Esophagus (tissue), 2 donors: ENCODE data around the gene UNC13C. TPM values are rescaled to one million over a fixed set of nuclear protein-coding genes. Genes with fewer than 3 reads are reported as not detected.

ENCODE experiments used
- H3K27ac ChIP-seq, 2 donors: one replicate each; pipeline ENCODE4 v1.5.1; 2013; ENCODE audit warnings: low read depth in 2 of 2, mild to moderate bottlenecking in 2 of 2, inconsistent platforms in 1 of 2, low read length in 1 of 2, moderate library complexity in 1 of 2
- H3K27me3 ChIP-seq, 2 donors: one replicate each; pipeline ENCODE4 v1.6.1; 2013; ENCODE audit warnings: low read length in 2 of 2, control low read depth in 1 of 2, mild to moderate bottlenecking in 1 of 2; ENCODE audit not compliant: insufficient read depth in 2 of 2, control insufficient read depth in 1 of 2
- H3K36me3 ChIP-seq, 2 donors: one replicate each; pipeline ENCODE4 v1.6.1; 2013; ENCODE audit warnings: low read length in 1 of 2; ENCODE audit not compliant: control insufficient read depth in 2 of 2, insufficient read depth in 2 of 2
- H3K4me1 ChIP-seq, 2 donors: one replicate each; pipeline ENCODE4 v1.6.1; 2013; ENCODE audit warnings: low read length in 1 of 2; ENCODE audit not compliant: control insufficient read depth in 2 of 2, insufficient read depth in 2 of 2
- H3K4me3 ChIP-seq, 2 donors: one replicate each; pipeline ENCODE4 v1.5.1; 2013; ENCODE audit warnings: low read length in 2 of 2, mild to moderate bottlenecking in 2 of 2, low read depth in 1 of 2, moderate library complexity in 1 of 2
- H3K9me3 ChIP-seq, 2 donors: one replicate each; pipeline ENCODE4 v1.6.1; 2013; ENCODE audit warnings: mild to moderate bottlenecking in 2 of 2, low read depth in 1 of 2, low read length in 1 of 2, moderate library complexity in 1 of 2; ENCODE audit not compliant: control insufficient read depth in 2 of 2, insufficient read depth in 1 of 2
- WGBS, 2 donors: extraction: QIAGEN DNeasy Blood & Tissue Kit; methylation state at CpG; one replicate each; pipeline ENCODE4 v1.1.7; 2013; 5-methylcytosine and 5-hydroxymethylcytosine counted together
- polyA plus RNA-seq, 2 donors: library from polyadenylated mRNA; stranded (reverse); fragments of 200-250 nt; gene quantifications; one replicate each; pipeline ENCODE4 v1.2.3, GENCODE V29; 2013
- donor health status: healthy with polysubstance abuse.
- donor health status: Bipolar disorder and iron deficiency.

The UNC13C gene
- polyA plus RNA-seq, 2 donors: under 0.01 TPM; not detected in 1

DNA sequence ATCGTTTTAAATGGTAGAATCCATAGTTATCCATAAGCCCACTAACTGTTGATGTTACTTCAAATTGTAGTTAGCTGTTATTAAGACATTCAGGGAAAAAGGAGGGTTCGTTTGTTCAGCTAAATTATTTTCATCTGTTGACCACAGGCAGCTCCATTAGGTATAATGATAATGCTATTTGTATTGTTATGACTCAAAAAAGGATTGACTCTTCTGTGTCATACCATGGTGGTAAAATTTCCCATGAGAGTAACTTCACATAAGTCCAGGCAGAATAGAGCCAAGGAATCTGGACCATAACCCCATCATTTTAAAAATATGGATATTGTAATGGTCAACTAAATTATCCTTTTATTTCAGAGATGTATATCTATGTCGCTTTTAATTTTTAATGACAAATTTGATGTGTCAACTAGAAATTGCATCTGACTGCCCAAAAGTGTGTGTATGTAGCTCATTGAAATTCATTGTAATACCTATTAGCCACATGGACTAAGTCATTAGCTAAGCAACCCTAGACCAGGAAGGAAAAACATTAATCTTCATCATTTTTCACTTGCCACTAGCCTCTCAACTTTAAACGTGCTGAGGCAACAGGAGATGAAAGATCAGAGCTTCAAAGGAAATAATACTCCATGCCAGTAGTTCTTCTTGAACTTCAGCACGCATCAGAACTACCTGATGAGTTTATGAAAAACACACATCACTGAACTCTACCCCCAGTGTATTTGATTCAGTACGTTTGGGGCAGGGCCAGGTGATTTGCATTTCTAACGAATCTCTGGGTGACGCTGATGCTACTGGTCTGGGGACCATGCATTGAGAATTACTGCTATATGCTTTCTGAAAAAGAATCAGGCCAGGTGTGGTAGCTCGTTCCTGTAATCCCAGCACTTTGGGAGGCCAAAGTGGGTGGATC is 537.7 kb downstream of the UNC13C start:
- Histone ChIP-seq H3K27me3 (no peaks in the 10 kb centered on the region), H3K36me3 (no peaks in the 10 kb centered on the region), H3K27ac (no peak overlapping the region), H3K4me1 (no peaks in the 10 kb centered on the region), H3K9me3 (no peaks in the 10 kb centered on the region), H3K4me3 (no peak overlapping the region)
- 67 to 69% methylated on average over 9 of the region's 9 CpGs for WGBS, 2 donors

DNA sequence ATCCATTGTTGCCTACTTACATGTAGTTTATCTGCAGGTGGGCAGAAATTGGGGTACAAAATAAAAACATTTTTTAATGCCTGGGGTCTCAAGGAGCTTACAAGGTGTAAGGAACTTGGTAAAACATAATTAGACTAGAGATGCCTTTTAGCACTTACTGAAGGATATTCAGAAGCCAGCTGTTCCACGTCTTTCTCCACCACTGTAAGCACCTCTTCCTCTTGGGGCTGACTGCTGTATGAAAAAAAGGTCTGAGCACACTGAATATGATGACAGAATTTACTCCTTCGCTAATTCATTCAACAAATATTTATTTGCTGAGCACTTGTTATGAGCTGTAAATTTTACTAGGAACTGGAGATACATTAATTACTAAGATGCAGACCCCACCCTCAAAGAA is 539.1 kb downstream of the UNC13C start:
- no peak overlapping the region for H3K4me3 ChIP-seq
- no peaks in the 10 kb centered on the region for H3K36me3 ChIP-seq
- no peaks in the 10 kb centered on the region for H3K27me3 ChIP-seq
- no peak overlapping the region for H3K27ac ChIP-seq
- H3K4me1 ChIP-seq: no peaks in the 10 kb centered on the region
- H3K9me3 ChIP-seq: no peaks in the 10 kb centered on the region
- WGBS, 2 donors: 60 to 65% methylated on average over 2 of the region's 2 CpGs

DNA sequence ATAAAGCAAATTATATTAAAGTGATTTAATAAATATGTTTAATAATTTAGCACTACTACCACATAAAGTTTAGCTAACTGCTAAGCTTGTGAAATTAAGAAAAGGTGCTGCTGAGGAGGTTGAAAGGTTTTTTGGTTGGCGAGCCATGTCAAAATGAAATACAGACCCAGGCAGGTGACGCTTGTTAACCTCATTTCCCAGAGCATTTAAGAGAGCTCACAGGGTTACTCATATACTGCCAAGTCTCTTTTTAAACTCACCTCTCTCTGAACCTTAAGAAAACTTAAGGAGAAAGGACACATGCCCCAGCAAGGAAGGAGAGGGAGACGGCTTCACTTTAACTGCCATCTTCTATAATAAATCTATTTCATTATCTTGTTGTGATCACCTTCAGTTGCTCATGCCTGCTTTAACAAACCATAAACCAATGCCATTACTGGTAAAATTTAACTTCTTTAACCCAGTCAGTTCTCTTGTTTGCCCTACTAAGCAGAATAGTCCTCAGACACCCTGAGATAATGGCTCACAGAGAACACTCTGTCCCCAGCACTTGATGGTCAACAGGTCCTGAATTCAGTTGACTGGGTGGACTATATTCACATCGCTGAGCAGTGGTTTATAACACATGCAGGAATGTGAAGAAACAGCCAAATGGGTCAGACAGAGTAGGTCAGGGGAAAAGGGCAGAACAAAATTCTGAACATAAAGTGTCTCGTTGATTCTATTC is 540.1 kb downstream of the UNC13C start:
- Histone ChIP-seq H3K27me3 (no peaks in the 10 kb centered on the region), H3K9me3 (no peaks in the 10 kb centered on the region)
- WGBS, 2 donors: 51 to 61% methylated on average over 5 of the region's 5 CpGs

DNA sequence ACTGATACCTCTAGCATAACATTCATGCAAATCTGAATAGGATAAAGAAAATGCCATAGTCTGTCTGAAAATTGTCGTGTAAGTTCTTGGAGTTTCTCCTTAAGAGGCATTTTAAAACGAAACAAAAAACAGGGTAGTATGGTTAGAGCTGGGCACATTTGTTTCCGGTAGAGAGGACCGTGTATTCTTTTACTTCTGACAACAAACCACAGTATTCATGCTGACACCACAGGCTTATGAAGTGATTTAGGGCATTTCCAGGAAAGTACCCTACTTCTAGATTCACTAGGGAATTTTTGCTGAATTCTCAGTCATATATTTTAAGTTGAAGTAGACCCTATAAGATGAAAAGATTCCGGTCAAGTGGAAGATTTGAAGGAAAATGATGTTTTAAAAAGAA is 541.3 kb downstream of the UNC13C start:
- WGBS, 2 donors: 57 to 66% methylated on average over 5 of the region's 5 CpGs

More for the DNA sequence above, 540.1 kb downstream of the UNC13C start:
- Histone ChIP-seq H3K27ac (no peak overlapping the region), H3K4me1 (no peaks in the 10 kb centered on the region), H3K36me3 (no peaks in the 10 kb centered on the region), H3K4me3 (no peak overlapping the region)

DNA sequence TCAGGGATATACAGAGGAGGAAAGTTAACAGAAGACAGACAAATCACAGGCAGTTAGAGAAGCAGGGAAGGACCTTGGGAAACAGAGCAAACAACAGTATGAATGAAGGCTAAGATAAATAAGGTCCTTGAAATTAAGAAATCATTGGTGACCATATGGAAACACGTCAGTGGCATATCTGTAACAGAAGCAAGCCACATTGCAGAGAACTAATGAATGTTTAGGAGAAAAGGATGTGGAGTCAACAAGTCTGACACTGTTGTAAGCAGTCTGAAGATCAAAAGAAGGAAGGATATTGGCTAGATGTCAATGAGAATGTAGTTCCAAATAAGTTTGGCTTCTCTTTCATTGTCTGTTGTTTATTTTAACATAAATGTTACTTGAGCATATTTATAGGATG is 542.4 kb downstream of the UNC13C start:
- no peaks in the 10 kb centered on the region for H3K36me3 ChIP-seq
- H3K4me1 ChIP-seq: no peaks in the 10 kb centered on the region
- no peak overlapping the region for H3K27ac ChIP-seq
- 29 to 43% methylated on average over 1 of the region's 1 CpG for WGBS, 2 donors
- no peaks in the 10 kb centered on the region for H3K9me3 ChIP-seq
- no peak overlapping the region for H3K4me3 ChIP-seq
- H3K27me3 ChIP-seq: no peaks in the 10 kb centered on the region

More for the DNA sequence above, 541.3 kb downstream of the UNC13C start:
- H3K36me3 ChIP-seq: no peaks in the 10 kb centered on the region
- H3K27me3 ChIP-seq: no peaks in the 10 kb centered on the region
- H3K4me1 ChIP-seq: no peaks in the 10 kb centered on the region
- H3K9me3 ChIP-seq: no peaks in the 10 kb centered on the region
- H3K27ac ChIP-seq: no peak overlapping the region
- no peak overlapping the region for H3K4me3 ChIP-seq

DNA sequence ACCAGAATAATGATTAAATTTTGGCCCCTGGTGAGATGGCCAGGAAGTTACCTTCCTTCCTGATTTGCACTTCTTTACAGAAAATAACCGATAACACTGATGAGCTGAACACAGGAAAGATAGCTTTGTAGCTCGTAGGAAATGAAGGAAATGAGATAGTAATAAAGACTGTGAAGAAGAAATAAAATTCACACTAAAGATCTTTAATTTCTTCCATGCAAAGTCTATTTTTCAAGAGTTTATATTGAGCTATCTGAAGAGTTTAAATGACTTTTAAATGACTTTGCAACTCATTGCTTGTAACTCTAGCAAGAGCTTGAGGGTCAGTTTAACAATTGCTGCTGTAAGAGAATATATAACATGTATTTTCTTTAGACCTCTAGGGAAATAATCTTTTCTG is 543.0 kb downstream of the UNC13C start:
- no peaks in the 10 kb centered on the region for H3K27me3 ChIP-seq
- H3K4me1 ChIP-seq: no peaks in the 10 kb centered on the region
- WGBS, 2 donors: 46 to 64% methylated on average over 2 of the region's 2 CpGs

DNA sequence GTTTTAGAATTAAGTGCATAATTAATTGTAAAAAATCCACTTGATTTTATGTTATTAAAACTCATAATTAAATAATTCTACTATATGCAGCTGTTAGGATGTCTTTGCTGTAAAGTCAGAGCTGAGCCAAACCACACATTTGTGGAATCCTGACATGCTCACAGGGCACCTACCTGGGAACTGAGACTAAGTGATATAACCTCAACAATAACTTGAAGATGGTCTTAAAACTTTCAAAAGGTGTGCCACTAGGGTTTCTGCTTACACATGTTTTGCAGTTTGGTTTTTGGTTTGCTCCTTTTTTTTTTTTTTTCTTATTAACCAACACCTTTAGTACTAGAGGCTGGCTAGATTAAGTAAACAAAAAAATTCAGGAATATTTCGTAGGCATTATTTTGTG is 549.8 kb downstream of the UNC13C start:
- Histone ChIP-seq H3K9me3 (no peaks in the 10 kb centered on the region), H3K27ac (no peak overlapping the region), H3K36me3 (no peaks in the 10 kb centered on the region), H3K4me3 (no peak overlapping the region), H3K27me3 (no peaks in the 10 kb centered on the region), H3K4me1 (no peaks in the 10 kb centered on the region)
- 64 to 79% methylated on average over 1 of the region's 1 CpG for WGBS, 2 donors

More for the DNA sequence above, 543.0 kb downstream of the UNC13C start:
- Histone ChIP-seq H3K4me3 (no peak overlapping the region), H3K9me3 (no peaks in the 10 kb centered on the region), H3K36me3 (no peaks in the 10 kb centered on the region), H3K27ac (no peak overlapping the region)

DNA sequence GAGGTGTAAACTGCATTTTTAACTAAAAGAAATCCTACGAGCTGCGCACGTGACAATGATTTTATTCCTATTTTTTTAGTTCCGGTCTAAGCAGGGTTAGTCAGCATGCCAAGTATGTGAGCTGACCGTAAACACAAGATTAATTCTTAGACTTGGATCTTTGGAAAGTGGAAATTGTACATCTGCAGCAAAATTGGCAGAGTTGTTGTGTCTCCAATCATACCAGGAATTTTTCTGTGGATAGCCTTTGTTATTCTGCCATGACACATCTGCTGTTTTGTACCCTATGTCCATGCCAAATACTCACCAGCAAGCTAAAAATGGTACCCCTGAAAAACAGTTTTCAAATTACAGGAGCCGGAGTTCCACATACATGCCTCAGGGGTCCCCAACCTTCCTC is 562.5 kb downstream of the UNC13C start:
- 63% methylated on average over 6 of the region's 6 CpGs for WGBS, 2 donors

DNA sequence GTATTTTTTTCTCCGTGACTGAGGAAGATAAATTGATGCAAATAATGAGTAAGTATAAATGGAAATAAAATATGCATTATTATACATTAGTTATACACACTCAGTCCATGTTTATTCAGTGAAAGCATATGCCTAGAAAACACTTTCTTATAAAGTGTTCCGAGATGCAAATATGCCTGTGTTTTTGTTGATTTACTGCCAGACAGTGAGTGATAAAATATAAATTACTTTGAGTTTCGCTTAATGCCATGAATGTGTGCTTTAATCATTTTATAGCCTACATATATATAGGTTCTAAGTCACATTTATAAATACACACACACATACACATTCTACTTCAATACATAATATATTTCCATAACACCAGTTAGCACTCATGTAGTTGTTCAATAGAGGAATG is 569.2 kb downstream of the UNC13C start:
- Histone ChIP-seq H3K4me1 (no peaks in the 10 kb centered on the region), H3K36me3 (no peaks in the 10 kb centered on the region), H3K9me3 (no peaks in the 10 kb centered on the region), H3K4me3 (no peak overlapping the region), H3K27ac (no peak overlapping the region), H3K27me3 (no peaks in the 10 kb centered on the region)
- 69 to 70% methylated on average over 3 of the region's 3 CpGs for WGBS, 2 donors

More for the DNA sequence above, 562.5 kb downstream of the UNC13C start:
- H3K36me3 ChIP-seq: no peaks in the 10 kb centered on the region
- H3K27me3 ChIP-seq: no peaks in the 10 kb centered on the region
- no peaks in the 10 kb centered on the region for H3K9me3 ChIP-seq
- no peak overlapping the region for H3K27ac ChIP-seq
- H3K4me1 ChIP-seq: no peaks in the 10 kb centered on the region
- no peak overlapping the region for H3K4me3 ChIP-seq
